Right lobe of liver (tissue), 6 donors: ENCODE results near the gene EPHB3. TPM values are rescaled to one million over a fixed set of nuclear protein-coding genes. Genes with fewer than 3 reads are reported as not detected.
A peak's percentile ranks its signal among the peaks of the same experiment; 100 is the strongest.

Source experiments
- ATAC-seq, 4 donors: fragments of 200-7000 bp; cut with Tn5 transposase; one replicate each; pipeline ENCODE4 v1.9.1; 2020; ENCODE audit warnings: mild to moderate bottlenecking in 4 of 4, moderate library complexity in 4 of 4
- DNase-seq, 3 donors: peaks; one replicate each; pipeline ENCODE4 v3.0.0-alpha.2; 2020
- H3K27ac ChIP-seq, 3 donors: fragments of 200-600 bp; one replicate each; pipeline ENCODE4 v1.8.0; 2022
- H3K27me3 ChIP-seq, 2 donors: fragments of 200-600 bp; one replicate each; pipeline ENCODE4 v1.8.0; 2022
- H3K36me3 ChIP-seq, 4 donors: fragments of 200-600 bp; sonication (generic) in 1 of 4; one replicate each; pipeline versions ENCODE4 v1.5.1 to v1.8.0; 2017 to 2022; ENCODE audit warnings: control low read depth in 1 of 4
- H3K4me1 ChIP-seq, 4 donors: fragments of 200-600 bp; sonication (generic) in 1 of 4; one replicate each; pipeline versions ENCODE4 v1.5.1 to v1.8.0; 2017 to 2022; ENCODE audit warnings: control low read depth in 1 of 4
- H3K4me3 ChIP-seq, 3 donors: fragments of 200-600 bp; one replicate each; pipeline ENCODE4 v1.8.0; 2022
- H3K9me3 ChIP-seq, 4 donors: fragments of 200-600 bp; sonication (generic) in 1 of 4; one replicate each; pipeline versions ENCODE4 v1.5.1 to v1.8.0; 2017 to 2022; ENCODE audit warnings: control low read depth in 1 of 4
- POLR2A ChIP-seq: fragments of 450-650 bp; IDR thresholded peaks from one replicate; pipeline ENCODE4 v1.6.1; 2017; ENCODE audit warnings: antibody characterized with exemption, mild to moderate bottlenecking
- WGBS: methylation state at CpG from one replicate; pipeline ENCODE4 v1.1.6; 2018; ENCODE audit warnings: low coverage, low lambda C conversion rate; ENCODE audit not compliant: insufficient coverage; ENCODE audit errors: missing lambda C conversion rate; 5-methylcytosine and 5-hydroxymethylcytosine counted together
- intact Hi-C, 2 donors: fragments of 100-400 bp; cut with DNase I; formaldehyde crosslinking; loops; one replicate each; pipeline versions ENCODE4 v1.11.2 to v1.14.1; 2022
- total RNA-seq, 6 experiments: library from RNA; depleted of rRNA in 2 of 6; stranded (reverse); fragments of >200 nt in 2 of 6; fragmentation: NEBNext Ultra II Directional in 3 of 6; extraction: Animal tissue kit (Norgen Biotek cat#: 25700) in 3 of 6; gene quantifications; one replicate each; pipeline versions ENCODE4 v1.1.0 to v1.2.4, GENCODE V29; 2016 to 2023
- TF ChIP-seq, protein P1 (sequence below), 4 donors: fragments of 200-600 bp in 3 of 4; fragments of 450-650 bp in 1 of 4; IDR thresholded peaks; one replicate each; pipeline versions ENCODE4 v1.5.1 to v1.8.0; 2016 to 2022; ENCODE audit warnings: antibody characterized with exemption in 4 of 4, mild to moderate bottlenecking in 2 of 4
- donor health status: DM: no; HTN: yes; CAD: no.
- donor health status: DM: no; HTN: no; CAD: no.
- donor health status: DM: no; HTN: no; CAD: no.
- donor health status: DM: no; HTN: yes; CAD: no.
- donor health status: DM: no; HTN: yes; CAD: no.

The EPHB3 gene
- total RNA-seq, 6 experiments from 2014 or later: 0.12 to 0.71 (median 0.37) TPM

GRCh38 chr3:184578822-184579221 lies 17.2 kb downstream of the EPHB3 start:
- Histone ChIP-seq H3K9me3 (no peaks in the 10 kb centered on the region), H3K4me1 (peaks cover 0 to 24% (median 11%) of the 10 kb centered on the region in 4 donors), H3K27me3 (no peaks in the 10 kb centered on the region), H3K36me3 (no peaks in the 10 kb centered on the region), H3K4me3 (no peak overlapping the region), H3K27ac (no peak overlapping the region)
- TF ChIP-seq POLR2A: no peak
- TF ChIP-seq, protein P1, sequence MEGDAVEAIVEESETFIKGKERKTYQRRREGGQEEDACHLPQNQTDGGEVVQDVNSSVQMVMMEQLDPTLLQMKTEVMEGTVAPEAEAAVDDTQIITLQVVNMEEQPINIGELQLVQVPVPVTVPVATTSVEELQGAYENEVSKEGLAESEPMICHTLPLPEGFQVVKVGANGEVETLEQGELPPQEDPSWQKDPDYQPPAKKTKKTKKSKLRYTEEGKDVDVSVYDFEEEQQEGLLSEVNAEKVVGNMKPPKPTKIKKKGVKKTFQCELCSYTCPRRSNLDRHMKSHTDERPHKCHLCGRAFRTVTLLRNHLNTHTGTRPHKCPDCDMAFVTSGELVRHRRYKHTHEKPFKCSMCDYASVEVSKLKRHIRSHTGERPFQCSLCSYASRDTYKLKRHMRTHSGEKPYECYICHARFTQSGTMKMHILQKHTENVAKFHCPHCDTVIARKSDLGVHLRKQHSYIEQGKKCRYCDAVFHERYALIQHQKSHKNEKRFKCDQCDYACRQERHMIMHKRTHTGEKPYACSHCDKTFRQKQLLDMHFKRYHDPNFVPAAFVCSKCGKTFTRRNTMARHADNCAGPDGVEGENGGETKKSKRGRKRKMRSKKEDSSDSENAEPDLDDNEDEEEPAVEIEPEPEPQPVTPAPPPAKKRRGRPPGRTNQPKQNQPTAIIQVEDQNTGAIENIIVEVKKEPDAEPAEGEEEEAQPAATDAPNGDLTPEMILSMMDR (IDR thresholded peaks at IDR 0.05): no peak
- 86% methylated on average over 7 of the region's 7 CpGs for WGBS
- DNase-seq (no peak), ATAC-seq (no peak)
- intact Hi-C loops: no loop called here

DNA sequence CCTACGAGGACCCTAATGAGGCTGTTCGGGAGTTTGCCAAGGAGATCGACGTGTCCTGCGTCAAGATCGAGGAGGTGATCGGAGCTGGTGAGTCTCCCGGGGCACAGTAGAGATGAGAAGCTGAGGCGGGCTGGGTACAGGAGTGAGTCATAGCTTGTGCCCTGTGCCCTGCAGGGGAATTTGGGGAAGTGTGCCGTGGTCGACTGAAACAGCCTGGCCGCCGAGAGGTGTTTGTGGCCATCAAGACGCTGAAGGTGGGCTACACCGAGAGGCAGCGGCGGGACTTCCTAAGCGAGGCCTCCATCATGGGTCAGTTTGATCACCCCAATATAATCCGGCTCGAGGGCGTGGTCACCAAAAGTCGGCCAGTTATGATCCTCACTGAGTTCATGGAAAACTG lies 17.9 kb downstream of the EPHB3 start:
- 85% methylated on average over 8 of the region's 22 CpGs for WGBS
- no peak for DNase-seq

DNA sequence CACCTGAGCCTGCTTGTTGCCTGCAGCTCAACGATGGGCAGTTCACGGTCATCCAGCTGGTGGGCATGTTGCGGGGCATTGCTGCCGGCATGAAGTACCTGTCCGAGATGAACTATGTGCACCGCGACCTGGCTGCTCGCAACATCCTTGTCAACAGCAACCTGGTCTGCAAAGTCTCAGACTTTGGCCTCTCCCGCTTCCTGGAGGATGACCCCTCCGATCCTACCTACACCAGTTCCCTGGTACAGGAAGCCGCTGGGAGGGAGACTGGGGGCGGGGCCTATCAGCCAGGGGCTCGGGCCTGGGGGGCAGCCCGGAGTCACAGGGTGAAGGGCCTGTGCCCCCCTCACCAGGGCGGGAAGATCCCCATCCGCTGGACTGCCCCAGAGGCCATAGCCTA lies 18.8 kb downstream of the EPHB3 start:
- H3K27ac ChIP-seq: no peak overlapping the region
- no peak for DNase-seq
- no peak for ATAC-seq
- H3K9me3 ChIP-seq: no peaks in the 10 kb centered on the region
- TF ChIP-seq POLR2A: no peak
- TF ChIP-seq, protein P1 (IDR thresholded peaks at IDR 0.05): no peak
- no CpG with 5 or more reads among the region's 16 CpGs for whole genome bisulfite sequencing
- peaks cover 0 to 24% (median 11%) of the 10 kb centered on the region in 4 donors for H3K4me1 ChIP-seq
- H3K4me3 ChIP-seq: no peak overlapping the region
- no peaks in the 10 kb centered on the region for H3K36me3 ChIP-seq
- intact Hi-C loops: no loop called here
- no peaks in the 10 kb centered on the region for H3K27me3 ChIP-seq

More for the DNA sequence above, 17.9 kb downstream of the EPHB3 start:
- no peaks in the 10 kb centered on the region for H3K27me3 ChIP-seq
- no peaks in the 10 kb centered on the region for H3K36me3 ChIP-seq
- H3K4me1 ChIP-seq: peaks cover 0 to 24% (median 11%) of the 10 kb centered on the region in 4 donors
- TF ChIP-seq POLR2A: no peak
- TF ChIP-seq, protein P1 (IDR thresholded peaks at IDR 0.05): no peak
- intact Hi-C loops: no loop called here
- ATAC-seq: no peak
- H3K4me3 ChIP-seq: no peak overlapping the region
- H3K27ac ChIP-seq: no peak overlapping the region
- H3K9me3 ChIP-seq: no peaks in the 10 kb centered on the region

GRCh38 chr3:184581331-184581855 lies 19.8 kb downstream of the EPHB3 start:
- WGBS: 18% methylated on average over 4 of the region's 15 CpGs
- H3K27ac ChIP-seq: no peak overlapping the region
- no peaks in the 10 kb centered on the region for H3K9me3 ChIP-seq
- peaks cover 0 to 24% (median 11%) of the 10 kb centered on the region in 4 donors for H3K4me1 ChIP-seq
- intact Hi-C loops: no loop called here
- no peaks in the 10 kb centered on the region for H3K36me3 ChIP-seq
- TF ChIP-seq POLR2A: no peak
- TF ChIP-seq, protein P1 (IDR thresholded peaks at IDR 0.05): no peak
- H3K27me3 ChIP-seq: no peaks in the 10 kb centered on the region
- H3K4me3 ChIP-seq: no peak overlapping the region
- ATAC-seq (peak; percentile 85 to 88 (median 88)), DNase-seq (peak; percentile 75 to 89 (median 89))
